GM13976 (cell line): ENCODE results near the gene CELF2.

ENCODE experiments used
- DNase-seq: peaks from one replicate; pipeline ENCODE4 v3.0.0; 2012; ENCODE audit warnings: low spot score
- in situ Hi-C: fragments of 300-500 bp; cut with MboI; formaldehyde crosslinking; loops from one replicate; pipeline ENCODE4 v1.12.0; 2022; ENCODE audit warnings: low sequenced_read_pairs, mixed read lengths, inconsistent platforms; ENCODE audit not compliant: unreplicated experiment
- TF ChIP-seq, protein P1 (sequence below): IDR thresholded peaks from 2 replicates; pipeline ENCODE4 v1.5.1; 2012; ENCODE audit warnings: borderline replicate concordance, mild to moderate bottlenecking; ENCODE audit not compliant: insufficient read depth; ENCODE audit errors: extremely low read depth, missing control alignments, control extremely low read depth

The CELF2 gene

DNA sequence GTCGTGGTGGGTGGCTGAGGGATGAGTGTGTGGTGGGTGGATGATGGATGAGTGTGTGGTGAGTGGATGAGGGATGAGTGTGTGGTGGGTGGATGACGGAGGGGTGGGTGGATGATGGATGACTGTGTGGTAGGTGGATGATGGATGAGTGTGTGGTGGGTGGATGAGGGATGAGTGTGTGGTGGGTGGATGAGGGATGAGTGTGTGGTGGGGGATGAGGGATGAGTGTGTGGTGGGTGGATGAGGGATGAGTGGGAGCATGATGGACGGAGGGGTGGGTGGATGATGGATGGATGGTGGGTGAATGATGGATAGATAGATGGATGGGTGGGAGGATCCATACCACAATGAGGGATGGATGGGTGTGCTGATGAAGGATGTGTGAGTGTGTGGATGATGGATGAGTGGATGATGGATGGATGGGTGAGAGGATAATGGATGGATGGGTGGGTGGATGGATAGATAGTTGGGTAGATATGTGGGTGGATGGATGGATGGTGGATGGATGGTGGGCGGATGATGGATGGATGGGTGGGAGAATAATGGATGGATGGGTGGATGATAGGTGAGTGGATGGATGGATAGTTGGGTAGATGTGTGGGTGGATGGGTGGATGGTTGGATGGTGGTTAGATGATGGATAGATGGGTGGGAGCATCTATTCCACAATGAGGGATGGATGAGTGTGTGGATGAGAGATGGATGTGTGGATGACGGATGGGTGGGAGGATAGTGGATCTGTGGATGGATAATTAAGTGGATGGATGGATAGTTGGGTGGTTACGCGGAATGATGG is 266.8 kb downstream of the CELF2 start:
- DNase-seq, result no peak
- in situ Hi-C loops, result no loop called here
- TF ChIP-seq, protein P1, sequence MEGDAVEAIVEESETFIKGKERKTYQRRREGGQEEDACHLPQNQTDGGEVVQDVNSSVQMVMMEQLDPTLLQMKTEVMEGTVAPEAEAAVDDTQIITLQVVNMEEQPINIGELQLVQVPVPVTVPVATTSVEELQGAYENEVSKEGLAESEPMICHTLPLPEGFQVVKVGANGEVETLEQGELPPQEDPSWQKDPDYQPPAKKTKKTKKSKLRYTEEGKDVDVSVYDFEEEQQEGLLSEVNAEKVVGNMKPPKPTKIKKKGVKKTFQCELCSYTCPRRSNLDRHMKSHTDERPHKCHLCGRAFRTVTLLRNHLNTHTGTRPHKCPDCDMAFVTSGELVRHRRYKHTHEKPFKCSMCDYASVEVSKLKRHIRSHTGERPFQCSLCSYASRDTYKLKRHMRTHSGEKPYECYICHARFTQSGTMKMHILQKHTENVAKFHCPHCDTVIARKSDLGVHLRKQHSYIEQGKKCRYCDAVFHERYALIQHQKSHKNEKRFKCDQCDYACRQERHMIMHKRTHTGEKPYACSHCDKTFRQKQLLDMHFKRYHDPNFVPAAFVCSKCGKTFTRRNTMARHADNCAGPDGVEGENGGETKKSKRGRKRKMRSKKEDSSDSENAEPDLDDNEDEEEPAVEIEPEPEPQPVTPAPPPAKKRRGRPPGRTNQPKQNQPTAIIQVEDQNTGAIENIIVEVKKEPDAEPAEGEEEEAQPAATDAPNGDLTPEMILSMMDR, result no peak

DNA sequence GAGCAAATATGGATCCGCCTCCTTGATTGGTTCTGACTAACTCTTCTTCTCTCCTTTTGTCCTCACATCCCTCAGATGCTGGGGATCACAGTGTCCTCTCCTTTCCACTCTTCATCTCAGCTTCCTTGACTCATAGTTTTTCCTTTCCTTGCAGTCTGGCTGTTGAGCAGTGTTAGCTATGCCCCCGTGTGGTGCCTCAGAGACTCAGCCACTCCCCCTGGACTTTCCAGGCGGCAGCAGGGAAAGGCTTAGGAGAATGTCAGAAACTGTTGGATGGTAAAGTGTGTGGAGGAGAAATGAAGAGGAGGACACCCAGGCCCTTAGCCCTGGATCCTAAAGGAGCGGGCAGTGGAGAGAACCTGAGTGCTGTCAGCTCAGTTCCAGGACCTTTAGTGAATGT is 267.5 kb downstream of the CELF2 start:
- in situ Hi-C loops, result no loop called here
- DNase-seq, result no peak

DNA sequence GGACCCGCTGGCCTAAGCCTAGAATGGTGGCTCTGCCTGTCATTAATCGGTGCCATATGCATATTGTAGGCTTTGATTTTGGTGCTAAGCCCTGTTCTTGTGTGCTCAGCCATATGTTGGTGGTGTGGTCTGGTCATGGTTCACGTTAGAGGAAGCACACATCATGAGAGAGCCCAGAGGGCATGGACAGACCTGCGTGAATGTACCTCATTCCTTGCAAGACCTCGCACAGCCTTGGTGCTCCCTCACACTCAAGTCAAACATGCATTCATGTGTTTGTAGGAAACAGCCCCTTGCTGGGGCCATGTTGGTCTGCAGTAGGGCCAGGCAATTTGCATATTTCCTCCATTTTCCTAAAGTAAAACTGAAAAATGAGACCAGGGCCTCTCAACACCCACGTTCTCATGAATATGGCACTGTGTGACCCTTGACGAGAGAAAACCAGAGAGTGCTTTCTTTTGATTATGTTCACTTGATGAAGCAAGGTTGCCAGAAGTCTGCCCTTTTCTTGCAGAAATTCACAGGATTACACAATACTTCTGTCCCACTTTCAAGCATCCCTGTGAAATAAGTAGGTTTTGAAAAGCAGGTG is 268.7 kb downstream of the CELF2 start:
- TF ChIP-seq, protein P1, result no peak
- DNase-seq, result peak; percentile 80
- in situ Hi-C loops, result no loop called here

More for the DNA sequence above, 267.5 kb downstream of the CELF2 start:
- TF ChIP-seq, protein P1, result peak; percentile 13

DNA sequence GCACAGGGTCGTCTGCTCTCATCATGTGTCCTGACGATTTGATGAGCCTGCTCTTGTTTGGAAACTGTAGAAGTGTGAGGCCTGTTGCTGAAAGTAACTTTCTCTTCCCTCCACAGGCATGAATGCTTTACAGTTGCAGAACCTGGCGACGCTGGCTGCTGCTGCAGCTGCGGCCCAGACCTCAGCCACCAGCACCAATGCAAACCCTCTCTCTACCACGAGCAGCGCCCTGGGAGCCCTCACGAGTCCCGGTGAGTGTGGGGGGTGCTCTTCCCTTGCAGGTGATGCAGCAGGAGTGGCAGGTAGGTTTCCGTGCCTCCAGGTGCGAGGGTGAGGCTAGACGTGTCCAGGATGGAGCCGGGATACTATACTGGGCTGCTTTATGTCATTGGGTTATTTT is 270.6 kb downstream of the CELF2 start:
- no peak for DNase-seq
- in situ Hi-C loops, result no loop called here
- TF ChIP-seq, protein P1, result no peak

DNA sequence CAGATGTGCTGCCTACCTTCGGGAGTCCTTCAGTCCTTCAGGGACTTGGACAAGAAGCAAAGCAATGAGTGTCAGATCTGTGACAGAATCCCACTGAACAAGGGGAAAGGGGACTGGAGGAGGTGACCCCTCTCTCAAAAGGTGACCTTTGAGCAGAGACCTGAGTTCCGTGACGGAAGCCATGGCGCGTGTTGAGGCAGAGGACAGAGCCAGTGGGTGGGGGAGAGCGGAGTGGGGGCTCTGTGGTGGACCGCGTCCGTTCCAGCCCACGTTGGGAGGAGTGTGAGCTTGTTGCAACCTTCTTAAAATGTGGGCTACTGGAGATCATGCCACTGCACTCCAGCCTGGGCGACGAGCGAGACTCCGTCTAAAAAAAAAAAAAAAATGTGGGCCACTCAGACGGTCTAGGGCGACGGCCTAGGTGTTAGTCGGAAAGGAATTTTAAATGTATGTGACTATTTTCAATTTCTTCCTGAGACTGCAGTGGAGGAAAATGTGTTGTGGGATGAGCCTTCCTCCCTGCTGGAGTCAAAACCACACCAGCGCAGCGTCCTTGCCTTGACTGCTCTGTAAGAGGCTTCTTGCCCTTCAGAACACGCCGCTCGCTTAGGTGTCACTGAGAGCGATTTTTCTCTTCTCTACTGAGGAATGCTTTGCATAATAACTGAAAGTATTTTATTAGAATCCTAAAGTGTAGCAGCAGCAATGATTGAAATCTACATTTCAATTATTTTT is 272.7 kb downstream of the CELF2 start:
- TF ChIP-seq, protein P1, result no peak
- in situ Hi-C loops, result no loop called here
- no peak for DNase-seq

DNA sequence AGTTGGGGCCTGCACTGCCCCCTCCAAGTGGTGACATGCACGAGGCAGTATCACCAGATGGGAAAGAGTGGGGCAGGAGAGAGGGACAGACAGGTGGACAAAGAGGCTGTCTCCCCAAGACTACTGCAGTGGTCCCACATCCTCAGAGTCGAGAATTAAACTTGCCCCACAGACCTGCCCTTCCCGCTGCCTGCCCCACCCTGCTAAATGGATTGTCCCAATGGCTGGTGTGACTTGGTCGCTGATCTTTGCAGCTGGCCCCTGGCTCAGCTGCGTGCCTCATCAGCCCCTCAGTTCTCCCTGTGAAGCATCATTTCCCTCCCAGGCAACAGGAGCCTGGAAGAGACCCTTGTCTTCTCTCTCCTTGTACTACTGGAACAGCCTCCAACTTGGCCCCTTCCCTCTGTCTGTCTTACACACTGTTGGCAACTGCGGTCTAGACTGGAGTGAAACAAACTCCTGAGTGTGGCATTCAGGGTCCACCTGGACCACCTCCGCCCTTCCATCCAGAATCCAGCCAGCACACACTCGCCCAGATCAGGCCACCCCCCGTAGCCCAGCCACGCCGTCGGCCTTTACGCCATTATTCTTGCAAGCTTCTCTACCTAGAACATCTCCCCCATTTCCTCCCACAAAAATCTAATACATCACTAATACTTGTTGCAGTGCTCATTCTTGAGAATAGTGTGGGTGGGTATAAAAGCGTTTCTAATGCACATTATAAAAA is 275.1 kb downstream of the CELF2 start:
- TF ChIP-seq, protein P1, result no peak
- no peak for DNase-seq
- in situ Hi-C loops, result no loop called here
